ENCODE results near the gene HSF5.

HSF5 gene

GRCh38 chr17:58383892-58384462 is 104.2 kb downstream of the HSF5 start:
- no peak for DNase-seq

GRCh38 chr17:58382872-58383242 is 105.4 kb downstream of the HSF5 start:
- no peak for DNase-seq

DNA sequence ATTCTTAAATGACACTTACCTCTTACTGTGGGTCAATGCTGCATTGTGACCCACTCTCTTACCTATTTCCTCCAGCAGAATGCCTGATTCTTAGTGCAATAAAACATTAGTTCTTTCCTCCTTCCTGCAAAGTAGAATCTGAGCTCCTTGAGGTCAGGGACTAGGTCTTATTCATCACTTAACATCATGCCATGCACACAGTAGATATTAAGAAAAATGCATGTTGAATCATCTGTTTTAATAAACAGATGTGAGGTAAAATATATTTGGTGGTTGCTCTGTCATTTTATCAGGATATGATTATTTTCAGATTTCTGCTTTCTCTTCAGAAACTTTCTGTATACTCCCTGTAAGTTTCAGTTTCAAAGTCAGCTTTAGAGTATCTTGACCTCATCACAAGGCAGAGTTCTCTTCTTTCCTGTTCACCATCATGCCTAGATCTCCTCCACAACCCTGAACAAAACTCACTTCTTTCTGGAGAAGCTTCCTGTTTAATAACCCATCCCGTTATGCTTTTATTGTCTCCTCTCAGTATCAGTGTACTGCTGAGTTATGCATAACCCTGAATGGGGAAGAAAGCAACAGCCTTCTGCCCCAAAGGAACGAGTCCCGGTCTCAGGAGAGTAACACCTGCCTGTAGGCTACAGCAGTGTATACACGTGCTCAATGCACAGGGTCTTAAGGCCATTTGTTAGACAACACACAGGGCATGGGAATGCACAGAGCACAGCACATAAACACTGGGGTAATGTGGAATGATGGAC is 105.9 kb downstream of the HSF5 start:
- DNase-seq, result no peak

GRCh38 chr17:58381124-58382035 is 106.8 kb downstream of the HSF5 start:
- DNase-seq, result no peak

DNA sequence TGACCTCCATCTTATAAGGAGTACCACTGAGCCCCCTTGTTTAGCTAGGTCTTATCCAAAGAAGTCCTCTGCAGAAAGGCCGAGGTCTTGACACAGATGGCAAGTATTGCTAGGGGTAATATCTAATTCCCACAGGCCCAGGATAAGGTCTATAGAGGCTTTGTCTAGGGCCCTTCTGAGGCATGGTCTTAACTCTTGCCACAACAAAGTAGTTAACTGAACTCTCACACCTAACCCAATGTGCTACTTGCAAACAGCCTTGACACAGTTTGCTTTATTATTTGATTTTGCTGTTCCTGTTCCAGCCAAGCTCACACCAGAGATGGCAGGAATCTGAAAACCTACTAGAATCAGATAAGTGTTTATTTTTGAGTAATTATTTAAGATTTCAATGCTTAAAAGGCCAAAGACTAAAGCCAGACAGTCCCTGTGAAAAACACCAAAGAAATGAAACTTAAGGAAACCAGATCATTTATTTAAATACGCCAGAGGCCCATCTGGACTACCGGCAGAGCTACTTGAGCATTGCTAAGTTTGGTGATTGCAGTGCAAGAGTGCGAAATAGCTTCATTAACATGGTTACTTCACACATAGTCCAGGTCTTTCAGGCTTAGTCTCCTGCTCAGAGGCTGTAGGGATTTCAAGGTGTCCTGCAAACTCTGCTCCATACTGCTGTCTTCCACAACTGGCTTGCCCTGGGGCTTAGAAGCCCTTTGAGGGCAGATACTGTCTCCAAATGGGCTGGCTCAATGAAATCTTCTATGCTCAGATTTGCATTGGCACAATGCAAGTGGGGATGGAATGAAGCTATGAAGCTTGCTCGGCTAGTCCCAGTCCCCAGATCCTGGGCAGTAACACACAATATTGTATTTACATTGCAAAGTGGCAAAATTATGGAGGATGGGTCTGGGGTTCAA is 107.7 kb downstream of the HSF5 start:
- DNase-seq, result no peak

DNA sequence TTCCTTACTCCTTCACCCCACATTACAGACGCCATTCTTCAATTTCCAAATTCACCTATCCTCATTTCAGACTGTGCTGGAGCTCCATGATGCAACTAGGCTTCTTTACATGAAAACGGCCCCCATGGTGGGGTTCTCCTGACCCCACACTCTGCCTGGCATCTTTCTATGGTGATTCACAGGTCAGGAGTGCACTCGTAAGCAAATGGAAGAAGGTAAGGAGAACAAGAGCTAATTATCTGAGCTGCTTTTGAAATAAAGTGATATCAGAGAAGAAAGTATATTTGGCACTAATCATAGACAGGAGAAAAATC is 108.7 kb downstream of the HSF5 start:
- DNase-seq, result no peak

- no peak for DNase-seq
Observed at GRCh38 chr17:58378733-58379510, 109.3 kb downstream of the HSF5 start.

DNA sequence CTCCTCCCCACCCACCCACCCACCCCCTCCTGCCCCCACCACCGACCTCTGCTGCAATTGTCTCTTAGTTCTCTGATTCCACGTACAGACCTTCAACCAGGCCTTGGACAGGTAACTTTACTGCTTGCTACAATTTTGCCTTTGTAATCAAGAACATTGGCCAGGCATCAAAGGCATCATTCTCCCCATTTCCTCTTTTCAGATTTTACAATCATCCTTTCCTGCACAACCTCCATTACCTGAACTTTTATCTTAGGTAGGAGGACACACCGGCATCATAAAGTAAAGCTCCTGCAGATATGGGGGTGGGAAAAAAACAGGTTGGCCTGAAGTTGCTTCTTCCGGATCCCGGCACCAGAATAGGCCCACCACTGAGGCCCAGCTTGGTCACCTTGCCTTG is 110.5 kb downstream of the HSF5 start:
- DNase-seq, result no peak

- DNase-seq, result no peak
Observed at GRCh38 chr17:58377093-58377601, 111.1 kb downstream of the HSF5 start.

DNA sequence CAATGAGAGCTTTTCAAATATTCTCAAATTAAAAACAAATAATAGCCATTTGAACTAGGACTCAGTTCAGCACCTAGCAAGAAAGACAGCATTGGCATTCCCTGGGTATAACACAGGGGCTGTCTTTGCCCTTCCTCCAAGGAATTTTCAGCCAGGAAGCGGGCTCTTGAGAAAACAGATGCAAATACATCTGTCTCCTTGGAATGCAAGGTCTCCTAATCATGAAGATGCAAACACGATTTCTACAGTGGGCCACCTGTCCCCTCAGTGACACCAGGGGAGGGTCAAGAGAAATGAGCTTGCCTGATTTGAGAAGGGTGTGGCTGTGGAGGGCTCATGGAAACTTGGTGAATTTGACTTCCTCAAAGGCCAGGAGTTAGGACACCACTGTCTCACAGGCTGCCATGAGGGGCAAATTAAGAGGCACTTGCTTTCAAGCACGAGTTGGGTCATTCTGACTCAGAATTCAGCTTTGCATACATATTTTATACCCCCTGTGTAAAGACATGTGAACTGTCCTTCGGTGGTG is 111.7 kb downstream of the HSF5 start:
- DNase-seq, result no peak

DNA sequence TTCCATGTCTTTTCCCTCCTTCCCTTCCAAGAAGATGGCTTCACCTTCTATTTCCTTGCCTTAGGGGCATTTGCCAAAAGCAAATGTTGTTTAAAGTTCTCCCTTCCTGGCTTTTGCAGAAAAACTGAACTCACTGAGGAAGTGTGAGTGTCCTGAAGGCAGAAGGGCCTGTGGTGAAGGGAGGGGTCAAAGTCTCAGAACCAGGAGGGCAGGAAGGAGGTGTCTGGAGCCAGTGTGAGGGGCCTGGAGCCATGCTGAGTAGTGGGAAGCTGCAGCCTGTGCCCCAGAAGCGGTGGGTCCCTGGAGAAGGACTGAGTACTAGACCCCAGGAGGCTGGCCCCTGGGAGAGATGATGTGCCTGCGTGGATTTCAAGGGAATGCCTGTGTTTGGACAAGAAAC is 112.4 kb downstream of the HSF5 start:
- no peak for DNase-seq

DNA sequence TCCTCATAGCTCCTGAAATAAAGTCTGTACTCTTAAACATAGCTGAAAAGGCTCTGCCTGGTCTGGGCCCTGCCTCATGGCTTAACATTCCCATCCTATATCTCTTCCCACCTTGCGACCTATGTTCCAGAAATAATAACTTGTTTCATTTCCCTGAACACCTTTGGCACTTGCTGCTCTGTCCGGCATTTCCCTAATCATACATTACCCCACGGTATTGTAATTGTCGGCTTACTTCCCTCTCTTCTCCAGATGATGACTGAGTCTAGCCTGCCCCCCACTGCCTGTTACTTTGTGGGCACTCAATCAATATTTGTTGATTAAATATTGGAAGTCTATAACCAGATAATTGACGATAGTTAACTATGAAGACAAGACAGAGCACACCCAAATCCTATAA is 113.0 kb downstream of the HSF5 start:
- DNase-seq, result no peak

DNA sequence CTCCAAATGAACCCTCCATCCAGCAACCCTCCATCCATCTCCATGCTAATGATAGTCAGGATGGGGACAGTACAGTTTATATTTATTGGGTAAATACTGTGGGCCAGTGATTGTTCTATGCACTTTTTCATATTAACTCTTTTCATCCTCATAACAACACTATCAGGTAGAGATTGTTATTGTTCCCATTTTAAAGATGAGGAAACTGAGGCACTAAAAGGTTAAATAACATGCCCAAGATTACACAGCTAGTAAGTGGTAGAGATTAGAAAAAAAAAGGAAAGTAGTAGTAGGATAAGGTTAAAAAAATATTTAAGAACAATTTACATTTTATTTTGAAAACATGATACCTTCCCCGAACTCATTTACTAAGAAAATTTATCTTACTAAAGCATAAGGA is 114.3 kb downstream of the HSF5 start:
- no peak for DNase-seq

DNA sequence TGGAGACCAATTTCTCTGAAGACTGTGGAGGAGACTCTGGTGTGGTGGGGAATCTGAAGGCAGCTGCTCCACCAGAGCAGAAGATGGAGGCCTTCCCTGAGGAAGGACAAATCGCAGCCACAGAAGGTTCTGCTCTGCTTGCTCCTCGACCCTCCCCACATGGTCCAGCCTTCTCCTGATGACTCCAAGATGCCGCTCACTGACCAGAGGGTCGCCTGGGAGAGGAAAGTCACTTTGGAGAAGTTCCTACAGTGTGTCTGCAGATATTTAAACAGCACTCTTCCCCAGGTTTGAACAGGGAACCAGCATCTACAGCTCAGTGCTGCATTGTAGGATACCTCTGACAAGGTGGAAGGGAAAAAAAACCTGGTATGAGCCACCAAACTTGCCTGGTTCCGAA is 115.2 kb downstream of the HSF5 start:
- no peak for DNase-seq

- no peak for DNase-seq
Observed at GRCh38 chr17:58371300-58371950, 116.8 kb downstream of the HSF5 start.

- no peak for DNase-seq
Observed at GRCh38 chr17:58370716-58371115, 117.5 kb downstream of the HSF5 start.

DNA sequence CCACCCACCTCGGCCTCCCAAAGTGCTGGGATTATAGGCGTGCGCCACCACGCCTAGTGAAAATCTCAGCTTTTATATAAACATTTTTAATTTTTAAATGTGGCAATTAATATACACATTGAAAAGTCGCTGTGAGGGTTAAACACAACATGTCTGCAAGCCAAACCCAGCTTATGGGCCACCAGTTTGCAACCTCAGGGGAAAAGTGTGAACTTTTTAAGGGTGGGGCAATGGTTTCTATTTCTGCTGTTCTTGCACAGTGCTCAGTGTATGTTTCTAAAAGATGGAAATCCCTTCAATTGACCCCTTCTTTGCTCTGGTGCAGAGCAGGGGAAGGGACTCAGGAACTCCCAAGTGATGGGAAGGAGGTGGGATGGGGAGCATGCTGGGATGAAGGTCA is 117.9 kb downstream of the HSF5 start:
- DNase-seq, result no peak

Data from NCI-H510A treated with DMSO at 0.1 percent for 48 hours (cell line).